ENCODE data around the gene GBF1.
A peak's percentile ranks its signal among the peaks of the same experiment; 100 is the strongest.

Gene GBF1

GRCh38 chr10:102418622-102419268, 173.4 kb downstream of the GBF1 start, which contains the start of gene PSD:
PSD (minus strand) TSS chr10:102418785; CDS start chr10:102417038, 1,747 bp downstream.
- Histone ChIP-seq H3K9me3 (ENCODE audit: control insufficient read depth, low read depth, low read length) (no peaks in the 10 kb centered on the region), H3K4me3 (ENCODE audit: low read length) (peak within 1 kb of the TSS; percentile 84), H3K36me3 (ENCODE audit: control insufficient read depth, low read depth, low read length) (no peaks in the 10 kb centered on the region), H3K27me3 (ENCODE audit: control insufficient read depth, insufficient read depth, low read length) (peaks cover 14% of the 10 kb centered on the region), H3K4me1 (ENCODE audit: control insufficient read depth, low read depth, low read length) (peaks cover 5% of the 10 kb centered on the region), H3K9ac (ENCODE audit: low read length) (peak within 1 kb of the TSS; percentile 0), H3K27ac (ENCODE audit: low read length) (no peak within 1 kb of the TSS)

DNA sequence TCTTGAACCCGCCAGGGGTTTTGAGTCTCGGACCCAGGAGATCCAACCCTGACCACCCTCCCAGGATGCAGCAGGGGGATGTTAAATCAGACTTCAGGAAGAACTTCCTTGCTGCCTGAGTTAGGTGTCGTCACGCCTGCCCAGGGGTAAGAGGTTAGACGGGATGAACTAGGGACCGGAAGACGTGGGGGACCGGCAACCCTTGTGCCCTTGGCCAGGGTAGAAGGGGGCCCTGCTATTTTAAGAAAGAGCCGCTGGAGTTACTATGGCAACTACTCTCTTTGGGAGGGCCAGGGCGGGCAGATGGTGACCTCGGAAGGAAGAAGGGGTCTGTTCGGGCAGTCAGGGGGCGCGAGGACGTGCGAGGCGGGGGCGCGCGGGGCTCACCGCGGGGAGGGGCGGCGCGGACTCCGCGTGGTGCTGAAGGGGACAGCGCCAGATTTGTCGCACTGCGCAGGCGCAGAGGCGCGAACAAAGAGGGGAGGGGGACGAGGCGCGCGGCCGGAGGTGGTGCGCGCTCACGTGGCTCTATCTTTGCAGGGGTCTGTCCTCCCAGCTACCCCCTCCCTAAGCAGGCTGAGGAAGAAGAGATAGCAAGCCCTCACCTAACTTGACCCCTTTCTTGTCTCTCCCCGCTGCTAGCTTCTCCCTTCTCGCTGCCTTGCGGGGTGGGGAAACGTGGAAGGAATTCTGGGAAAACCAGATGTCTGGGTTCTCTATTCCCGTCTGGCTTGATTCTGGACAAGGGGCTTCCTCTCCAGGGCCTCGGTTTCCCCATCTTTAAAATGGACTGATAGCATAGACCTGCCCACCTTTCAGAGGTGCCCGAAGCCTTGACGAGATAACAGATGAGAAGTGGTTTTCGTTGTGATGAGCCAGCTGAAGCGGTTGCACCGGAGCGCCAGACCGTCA, 174.2 kb downstream of the GBF1 start:
- peaks cover 3% of the 10 kb centered on the region for H3K36me3 ChIP-seq (ENCODE audit: control insufficient read depth, low read depth, low read length)
- no peaks in the 10 kb centered on the region for H3K9me3 ChIP-seq (ENCODE audit: control insufficient read depth, low read depth, low read length)
- H3K4me1 ChIP-seq (ENCODE audit: control insufficient read depth, low read depth, low read length): peaks cover 5% of the 10 kb centered on the region
- peak overlapping the region; percentile 84 for H3K4me3 ChIP-seq (ENCODE audit: low read length)
- no peak overlapping the region for H3K27ac ChIP-seq (ENCODE audit: low read length)
- H3K27me3 ChIP-seq (ENCODE audit: control insufficient read depth, insufficient read depth, low read length): peaks cover 14% of the 10 kb centered on the region
- peak overlapping the region; percentile 0 for H3K9ac ChIP-seq (ENCODE audit: low read length)

GRCh38 chr10:102420181-102420713, 174.9 kb downstream of the GBF1 start:
- H3K27me3 ChIP-seq (ENCODE audit: control insufficient read depth, insufficient read depth, low read length): peaks cover 14% of the 10 kb centered on the region
- H3K4me1 ChIP-seq (ENCODE audit: control insufficient read depth, low read depth, low read length): peaks cover 5% of the 10 kb centered on the region
- H3K9me3 ChIP-seq (ENCODE audit: control insufficient read depth, low read depth, low read length): no peaks in the 10 kb centered on the region
- H3K4me3 ChIP-seq (ENCODE audit: low read length): peak overlapping the region; percentile 84
- peaks cover 3% of the 10 kb centered on the region for H3K36me3 ChIP-seq (ENCODE audit: control insufficient read depth, low read depth, low read length)
- peak overlapping the region; percentile 63 for H3K9ac ChIP-seq (ENCODE audit: low read length)
- H3K27ac ChIP-seq (ENCODE audit: low read length): no peak overlapping the region

- no peaks in the 10 kb centered on the region for H3K9me3 ChIP-seq (ENCODE audit: control insufficient read depth, low read depth, low read length)
- H3K4me1 ChIP-seq (ENCODE audit: control insufficient read depth, low read depth, low read length): peaks cover 5% of the 10 kb centered on the region
- H3K4me3 ChIP-seq (ENCODE audit: low read length): peak within 1 kb of the TSS; percentile 84
- peaks cover 14% of the 10 kb centered on the region for H3K27me3 ChIP-seq (ENCODE audit: control insufficient read depth, insufficient read depth, low read length)
- H3K27ac ChIP-seq (ENCODE audit: low read length): peak within 1 kb of the TSS; percentile 12
- peak within 1 kb of the TSS; percentile 63 for H3K9ac ChIP-seq (ENCODE audit: low read length)
- H3K36me3 ChIP-seq (ENCODE audit: control insufficient read depth, low read depth, low read length): peaks cover 3% of the 10 kb centered on the region
These were observed 175.6 kb downstream of the GBF1 start, which contains the start of gene FBXL15 for GRCh38 chr10:102420714-102421506. FBXL15 (plus strand) TSS chr10:102420836; CDS start chr10:102421130, 294 bp downstream.

GRCh38 chr10:102421507-102421756, 176.1 kb downstream of the GBF1 start:
- H3K27ac ChIP-seq (ENCODE audit: low read length): no peak overlapping the region
- H3K9ac ChIP-seq (ENCODE audit: low read length): peak overlapping the region; percentile 63
- peaks cover 5% of the 10 kb centered on the region for H3K4me1 ChIP-seq (ENCODE audit: control insufficient read depth, low read depth, low read length)
- no peaks in the 10 kb centered on the region for H3K9me3 ChIP-seq (ENCODE audit: control insufficient read depth, low read depth, low read length)
- H3K4me3 ChIP-seq (ENCODE audit: low read length): peak overlapping the region; percentile 84
- peaks cover 3% of the 10 kb centered on the region for H3K36me3 ChIP-seq (ENCODE audit: control insufficient read depth, low read depth, low read length)
- peaks cover 14% of the 10 kb centered on the region for H3K27me3 ChIP-seq (ENCODE audit: control insufficient read depth, insufficient read depth, low read length)

DNA sequence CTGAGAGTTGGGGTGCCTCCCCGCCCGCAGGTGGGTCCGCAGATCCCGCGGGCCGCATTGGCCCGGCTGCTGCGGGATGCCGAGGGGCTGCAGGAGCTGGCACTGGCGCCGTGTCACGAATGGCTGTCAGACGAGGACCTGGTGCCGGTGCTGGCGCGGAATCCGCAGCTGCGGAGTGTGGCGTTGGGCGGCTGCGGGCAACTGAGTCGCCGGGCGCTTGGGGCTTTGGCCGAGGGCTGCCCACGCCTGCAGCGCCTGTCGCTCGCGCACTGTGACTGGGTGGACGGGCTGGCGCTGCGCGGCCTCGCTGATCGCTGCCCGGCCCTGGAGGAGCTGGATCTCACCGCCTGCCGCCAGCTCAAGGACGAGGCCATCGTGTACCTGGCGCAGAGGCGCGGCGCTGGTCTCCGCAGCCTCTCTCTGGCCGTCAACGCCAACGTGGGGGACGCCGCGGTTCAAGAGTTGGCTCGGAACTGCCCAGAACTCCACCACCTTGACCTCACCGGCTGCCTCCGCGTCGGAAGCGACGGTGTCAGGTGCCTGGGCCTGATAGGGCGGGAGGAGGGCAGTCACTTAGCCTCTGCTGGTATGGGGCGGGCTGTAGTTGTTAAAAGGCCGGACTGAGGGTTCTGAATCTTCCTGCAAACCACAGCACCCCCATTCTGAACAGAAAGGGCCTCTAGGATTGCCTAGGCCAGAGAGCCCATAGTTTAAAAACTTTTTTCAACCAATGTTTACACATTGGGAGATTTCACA, 176.6 kb downstream of the GBF1 start:
- Histone ChIP-seq H3K36me3 (ENCODE audit: control insufficient read depth, low read depth, low read length) (peaks cover 3% of the 10 kb centered on the region), H3K9ac (ENCODE audit: low read length) (peak overlapping the region; percentile 63), H3K27me3 (ENCODE audit: control insufficient read depth, insufficient read depth, low read length) (peaks cover 14% of the 10 kb centered on the region), H3K4me3 (ENCODE audit: low read length) (peak overlapping the region; percentile 84), H3K4me1 (ENCODE audit: control insufficient read depth, low read depth, low read length) (peaks cover 5% of the 10 kb centered on the region), H3K27ac (ENCODE audit: low read length) (no peak overlapping the region), H3K9me3 (ENCODE audit: control insufficient read depth, low read depth, low read length) (no peaks in the 10 kb centered on the region)

DNA sequence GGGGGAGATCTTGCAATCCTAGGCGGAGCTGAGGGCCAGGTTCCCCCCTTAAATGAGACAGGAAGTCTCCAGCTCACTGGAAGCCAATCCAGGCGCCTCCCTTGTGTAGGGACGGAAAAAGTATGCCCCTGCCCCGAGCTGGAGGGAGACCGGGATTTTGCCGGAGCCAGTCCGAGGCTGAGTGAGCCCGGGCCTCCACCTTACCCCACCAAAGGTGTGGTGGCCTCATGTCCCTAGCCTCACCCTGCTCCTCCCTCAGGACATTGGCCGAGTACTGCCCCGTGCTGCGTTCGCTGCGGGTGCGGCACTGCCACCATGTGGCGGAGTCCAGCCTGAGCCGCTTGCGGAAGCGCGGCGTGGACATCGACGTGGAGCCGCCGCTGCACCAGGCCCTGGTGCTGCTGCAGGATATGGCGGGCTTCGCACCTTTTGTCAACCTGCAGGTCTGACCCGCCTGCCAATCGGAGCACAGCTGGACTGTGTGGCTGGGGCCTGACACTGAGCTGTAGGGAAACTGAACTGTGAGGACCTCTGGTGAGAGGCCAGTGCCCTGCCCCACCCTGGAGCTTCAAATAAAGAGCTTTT, 177.3 kb downstream of the GBF1 start:
- peaks cover 3% of the 10 kb centered on the region for H3K36me3 ChIP-seq (ENCODE audit: control insufficient read depth, low read depth, low read length)
- H3K27ac ChIP-seq (ENCODE audit: low read length): no peak overlapping the region
- H3K4me1 ChIP-seq (ENCODE audit: control insufficient read depth, low read depth, low read length): peaks cover 5% of the 10 kb centered on the region
- no peak overlapping the region for H3K9ac ChIP-seq (ENCODE audit: low read length)
- peak overlapping the region; percentile 84 for H3K4me3 ChIP-seq (ENCODE audit: low read length)
- no peaks in the 10 kb centered on the region for H3K9me3 ChIP-seq (ENCODE audit: control insufficient read depth, low read depth, low read length)
- H3K27me3 ChIP-seq (ENCODE audit: control insufficient read depth, insufficient read depth, low read length): peaks cover 14% of the 10 kb centered on the region

GRCh38 chr10:102423372-102423968, 178.1 kb downstream of the GBF1 start:
- Histone ChIP-seq H3K9me3 (ENCODE audit: control insufficient read depth, low read depth, low read length) (no peaks in the 10 kb centered on the region), H3K27ac (ENCODE audit: low read length) (no peak overlapping the region), H3K4me3 (ENCODE audit: low read length) (no peak overlapping the region), H3K27me3 (ENCODE audit: control insufficient read depth, insufficient read depth, low read length) (peaks cover 7% of the 10 kb centered on the region), H3K9ac (ENCODE audit: low read length) (no peak overlapping the region), H3K36me3 (ENCODE audit: control insufficient read depth, low read depth, low read length) (peaks cover 3% of the 10 kb centered on the region), H3K4me1 (ENCODE audit: control insufficient read depth, low read depth, low read length) (peaks cover 5% of the 10 kb centered on the region)

DNA sequence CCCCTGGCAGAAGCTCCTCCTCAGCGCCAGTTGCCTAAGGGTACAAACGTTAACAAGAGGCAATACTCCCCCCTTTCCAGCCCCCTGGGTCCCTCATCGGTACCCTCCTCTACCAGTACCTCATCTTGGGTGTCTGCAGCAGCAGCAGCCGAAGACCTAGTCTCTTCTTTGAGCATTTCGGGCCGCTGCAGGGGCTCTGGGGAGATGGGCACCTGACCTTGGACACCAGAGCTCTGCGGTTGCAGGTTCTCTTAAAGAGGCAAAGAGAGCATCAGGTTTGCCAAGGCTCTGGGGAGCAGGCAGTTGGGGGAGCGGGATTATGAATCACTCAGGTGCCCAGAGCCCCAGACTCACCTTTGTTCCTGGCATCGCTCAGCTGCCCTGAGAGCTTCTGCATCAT, 178.8 kb downstream of the GBF1 start:
- Histone ChIP-seq H3K36me3 (ENCODE audit: control insufficient read depth, low read depth, low read length) (peaks cover 3% of the 10 kb centered on the region), H3K9ac (ENCODE audit: low read length) (no peak overlapping the region), H3K4me1 (ENCODE audit: control insufficient read depth, low read depth, low read length) (peaks cover 5% of the 10 kb centered on the region), H3K9me3 (ENCODE audit: control insufficient read depth, low read depth, low read length) (no peaks in the 10 kb centered on the region), H3K27me3 (ENCODE audit: control insufficient read depth, insufficient read depth, low read length) (peaks cover 7% of the 10 kb centered on the region), H3K27ac (ENCODE audit: low read length) (no peak overlapping the region), H3K4me3 (ENCODE audit: low read length) (no peak overlapping the region)

GRCh38 chr10:102424916-102425315, 179.6 kb downstream of the GBF1 start:
- Histone ChIP-seq H3K4me1 (ENCODE audit: control insufficient read depth, low read depth, low read length) (peaks cover 5% of the 10 kb centered on the region), H3K27ac (ENCODE audit: low read length) (no peak overlapping the region), H3K9ac (ENCODE audit: low read length) (no peak overlapping the region), H3K27me3 (ENCODE audit: control insufficient read depth, insufficient read depth, low read length) (peaks cover 7% of the 10 kb centered on the region), H3K9me3 (ENCODE audit: control insufficient read depth, low read depth, low read length) (no peaks in the 10 kb centered on the region), H3K36me3 (ENCODE audit: control insufficient read depth, low read depth, low read length) (peaks cover 3% of the 10 kb centered on the region), H3K4me3 (ENCODE audit: low read length) (no peak overlapping the region)

Data from iPS-18a (cell line).